Cerebellar nuclear complex (tissue), 1 donor: Measurements from ENCODE around the gene SLC30A3.

Source experiments
- DNase-seq, 2 experiments: peaks; one replicate each; lab custom pipeline; 2025; lab: John Stamatoyannopoulos, UW

Gene SLC30A3

DNA sequence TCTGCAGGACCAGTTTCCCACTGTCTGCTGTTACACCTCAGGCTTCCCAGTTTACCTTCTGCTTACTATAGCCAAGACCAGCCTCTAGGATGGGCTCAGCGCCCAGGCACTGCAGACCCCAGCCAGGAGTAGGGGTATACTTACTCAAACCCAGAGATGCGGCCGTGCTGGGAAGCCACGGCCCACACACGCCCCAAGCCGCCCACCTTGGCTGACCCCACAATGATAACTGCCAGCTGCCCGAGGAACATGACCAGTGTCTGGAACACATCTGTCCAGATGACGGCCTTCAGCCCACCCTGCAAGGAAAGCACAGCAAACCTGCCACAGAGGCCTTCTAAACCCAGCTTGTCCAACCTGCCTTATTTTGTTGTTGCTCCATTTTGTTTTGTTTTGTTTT is 57.6 kb downstream of the SLC30A3 start:
- DNase-seq: no peak

GRCh38 chr2:27204566-27204965 is 58.3 kb downstream of the SLC30A3 start:
- DNase-seq: no peak

DNA sequence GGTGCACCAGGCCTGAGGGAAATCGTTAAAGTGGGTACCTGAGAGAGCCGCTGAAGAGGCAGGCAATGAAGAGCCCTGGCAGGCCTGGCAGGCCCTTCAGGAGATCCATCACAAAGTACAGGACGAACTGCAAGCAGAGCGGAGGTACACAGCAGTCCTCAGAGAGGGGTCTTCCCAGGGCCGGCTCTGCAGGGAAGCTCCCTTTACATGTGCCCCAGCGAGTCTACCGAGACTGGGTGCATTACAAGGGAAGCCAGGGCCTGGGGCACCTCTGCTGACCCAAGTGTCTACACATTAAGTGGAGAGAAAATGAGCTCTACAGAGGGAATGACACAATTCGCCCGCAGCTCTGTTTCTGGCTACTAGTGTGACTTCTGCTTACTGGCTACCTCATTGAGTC is 59.1 kb downstream of the SLC30A3 start:
- DNase-seq: no peak
